Kidney (tissue), 14 donors: ENCODE measurements around the gene IMPG1. TPM values are rescaled to one million over a fixed set of nuclear protein-coding genes. Genes with fewer than 3 reads are reported as not detected.

Source experiments
- DNase-seq, 5 donors: peaks; one replicate each; pipeline ENCODE4 v3.0.0-alpha.2; 2013 to 2020
- FAIRE-seq: peaks from 2 replicates; lab custom pipeline; 2012; peaks lifted over from hg19 to GRCh38; lab: Jason Lieb, UNC
- H3K27ac ChIP-seq, 2 donors: one replicate each; pipeline ENCODE4 v1.7.0; 2013; ENCODE audit warnings: low read depth in 2 of 2, low read length in 2 of 2, inconsistent platforms in 1 of 2
- H3K27me3 ChIP-seq: one replicate; pipeline ENCODE4 v1.7.1; 2013; ENCODE audit warnings: low read length, inconsistent platforms; ENCODE audit not compliant: control insufficient read depth, insufficient read depth
- H3K36me3 ChIP-seq, 3 donors: one replicate each; pipeline versions ENCODE4 v1.7.0 to v1.7.1; 2013; ENCODE audit warnings: low read length in 3 of 3, control low read depth in 1 of 3, inconsistent platforms in 1 of 3; ENCODE audit not compliant: insufficient read depth in 3 of 3, control insufficient read depth in 2 of 3
- H3K4me1 ChIP-seq, 3 donors: one replicate each; pipeline versions ENCODE4 v1.7.0 to v1.7.1; 2013; ENCODE audit warnings: low read length in 3 of 3, inconsistent platforms in 1 of 3, low read depth in 1 of 3; ENCODE audit not compliant: control insufficient read depth in 2 of 3, insufficient read depth in 2 of 3
- H3K4me3 ChIP-seq, 3 donors: one replicate each; pipeline versions ENCODE4 v1.7.0 to v1.8.1; 2013; ENCODE audit warnings: low read length in 3 of 3, control low read depth in 1 of 3, inconsistent platforms in 1 of 3
- H3K9ac ChIP-seq, 3 donors: one replicate each; pipeline versions ENCODE4 v1.7.0 to v1.7.1; 2013; ENCODE audit warnings: low read length in 3 of 3, control low read depth in 1 of 3, inconsistent platforms in 1 of 3
- H3K9me3 ChIP-seq, 3 donors: one replicate each; pipeline versions ENCODE4 v1.7.0 to v1.7.1; 2013; ENCODE audit warnings: low read length in 3 of 3, control low read depth in 1 of 3, inconsistent platforms in 1 of 3; ENCODE audit not compliant: control insufficient read depth in 2 of 3, insufficient read depth in 1 of 3
- CTCF ChIP-seq: IDR thresholded peaks from 3 replicates; pipeline ENCODE4 v1.5.1; 2012; ENCODE audit warnings: mild to moderate bottlenecking, moderate library complexity, borderline replicate concordance; ENCODE audit not compliant: insufficient read depth; ENCODE audit errors: extremely low read depth
- intact Hi-C: fragments of 100-400 bp; cut with DNase I; formaldehyde crosslinking; loops from one replicate; pipeline ENCODE4 v1.11.1; 2022
- polyA plus RNA-seq: library from polyadenylated mRNA; stranded (reverse); fragments of 350-450 nt; fragmentation: Illumina TruSeq; extraction: RNeasy Lipid Tissue Mini Kit (QIAGEN cat#74804); gene quantifications from one replicate; pipeline ENCODE4 v1.2.3, GENCODE V29; 2014; ENCODE audit warnings: low read depth, low replicate concordance; ENCODE audit not compliant: insufficient read depth
- total RNA-seq: library from RNA; stranded (reverse); fragmentation: NEBNext Ultra II Directional; extraction: Animal tissue kit (Norgen Biotek cat#: 25700); gene quantifications from one replicate; pipeline ENCODE4 v1.2.1, GENCODE V29; 2021
- donor health status: control.
- donor health status: control.
- donor health status: control.
- donor health status: control.
- donor health status: control.
- donor health status: DM: yes; HTN: yes; CAD: no.
- donor health status: Normal renal cell carcinoma (clear cell type).

The IMPG1 gene
- total and polyA plus RNA-seq, 2 donors from 2014 or later, result 0.69 TPM; not detected in 1

- Histone ChIP-seq H3K27me3 (no peaks in the 10 kb centered on the region), H3K4me1 (peaks cover 0 to 3% (median 3%) of the 10 kb centered on the region in 3 donors), H3K9ac (peak overlapping the region in 2 of 3 donors; percentile 22 to 72), H3K36me3 (no peaks in the 10 kb centered on the region), H3K4me3 (peak overlapping the region; percentile 42 to 61 (median 55)), H3K9me3 (no peaks in the 10 kb centered on the region), H3K27ac (no peak overlapping the region)
- TF ChIP-seq CTCF, result peak; percentile 77
- FAIRE-seq (no peak), DNase-seq (peak in 4 of 5 donors; percentile 68 to 94 (median 84))
- intact Hi-C loops, result no loop called here
These were observed 137.6 kb downstream of the IMPG1 start for GRCh38 chr6:75934643-75935472.

GRCh38 chr6:75933387-75933975, 139.0 kb downstream of the IMPG1 start:
- no peak overlapping the region for H3K9ac ChIP-seq
- H3K4me1 ChIP-seq, result peaks cover 0 to 3% (median 3%) of the 10 kb centered on the region in 3 donors
- no peak overlapping the region for H3K4me3 ChIP-seq
- no peaks in the 10 kb centered on the region for H3K36me3 ChIP-seq
- FAIRE-seq, result no peak
- no peaks in the 10 kb centered on the region for H3K27me3 ChIP-seq
- no peak for DNase-seq
- H3K9me3 ChIP-seq, result no peaks in the 10 kb centered on the region
- no peak for TF ChIP-seq CTCF
- intact Hi-C loops, result no loop called here
- H3K27ac ChIP-seq, result no peak overlapping the region

- intact Hi-C loops, result no loop called here
- H3K4me1 ChIP-seq, result peaks cover 0 to 3% (median 3%) of the 10 kb centered on the region in 3 donors
- TF ChIP-seq CTCF, result peak; percentile 26
- peak in 4 of 5 donors; percentile 56 to 72 (median 68) for DNase-seq
- H3K27ac ChIP-seq, result no peak overlapping the region
- H3K36me3 ChIP-seq, result no peaks in the 10 kb centered on the region
- no peaks in the 10 kb centered on the region for H3K9me3 ChIP-seq
- H3K9ac ChIP-seq, result no peak overlapping the region
- H3K4me3 ChIP-seq, result no peak overlapping the region
- FAIRE-seq, result no peak
- H3K27me3 ChIP-seq, result no peaks in the 10 kb centered on the region
These were observed 140.4 kb downstream of the IMPG1 start for GRCh38 chr6:75932067-75932466.
